ENCODE data around the gene OAF.

DNA sequence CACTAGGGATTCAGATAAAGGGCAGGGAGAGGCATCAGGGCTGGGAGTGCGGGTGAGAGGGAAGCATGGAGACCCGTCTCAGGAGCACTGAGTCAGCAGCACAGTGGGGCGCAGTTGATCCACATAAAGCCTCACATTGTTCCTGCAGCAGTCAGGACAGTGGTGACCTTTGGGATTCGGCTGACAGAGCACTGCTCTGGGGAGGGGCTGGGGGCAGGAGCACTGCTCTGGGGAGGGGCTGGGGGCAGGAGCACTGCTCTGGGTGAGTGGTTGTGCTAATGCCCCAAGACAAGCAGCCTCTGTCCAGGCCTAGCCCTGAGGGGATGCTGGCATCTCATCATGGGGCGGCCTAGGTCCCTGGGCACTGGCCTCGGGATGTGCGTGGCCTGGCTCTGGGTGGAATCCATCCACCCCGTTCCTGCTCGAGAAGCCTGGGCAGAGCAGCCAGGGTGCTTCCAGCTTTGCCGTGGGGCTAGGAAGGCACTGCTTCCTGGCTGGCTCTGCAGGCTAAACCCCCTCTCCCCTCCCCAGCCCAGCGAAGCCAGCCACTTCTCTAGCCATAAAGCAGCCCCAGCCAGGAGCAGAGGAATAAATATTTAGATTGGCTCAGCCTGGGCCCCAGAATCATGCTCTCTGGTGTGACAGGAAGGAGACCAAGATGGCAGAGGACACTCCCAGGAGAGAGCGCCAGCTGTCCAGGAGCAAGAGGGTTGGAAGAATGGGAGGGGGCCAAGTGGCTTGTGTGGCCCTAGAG, 7.3 kb downstream of the OAF start:
- TF ChIP-seq, protein P1, sequence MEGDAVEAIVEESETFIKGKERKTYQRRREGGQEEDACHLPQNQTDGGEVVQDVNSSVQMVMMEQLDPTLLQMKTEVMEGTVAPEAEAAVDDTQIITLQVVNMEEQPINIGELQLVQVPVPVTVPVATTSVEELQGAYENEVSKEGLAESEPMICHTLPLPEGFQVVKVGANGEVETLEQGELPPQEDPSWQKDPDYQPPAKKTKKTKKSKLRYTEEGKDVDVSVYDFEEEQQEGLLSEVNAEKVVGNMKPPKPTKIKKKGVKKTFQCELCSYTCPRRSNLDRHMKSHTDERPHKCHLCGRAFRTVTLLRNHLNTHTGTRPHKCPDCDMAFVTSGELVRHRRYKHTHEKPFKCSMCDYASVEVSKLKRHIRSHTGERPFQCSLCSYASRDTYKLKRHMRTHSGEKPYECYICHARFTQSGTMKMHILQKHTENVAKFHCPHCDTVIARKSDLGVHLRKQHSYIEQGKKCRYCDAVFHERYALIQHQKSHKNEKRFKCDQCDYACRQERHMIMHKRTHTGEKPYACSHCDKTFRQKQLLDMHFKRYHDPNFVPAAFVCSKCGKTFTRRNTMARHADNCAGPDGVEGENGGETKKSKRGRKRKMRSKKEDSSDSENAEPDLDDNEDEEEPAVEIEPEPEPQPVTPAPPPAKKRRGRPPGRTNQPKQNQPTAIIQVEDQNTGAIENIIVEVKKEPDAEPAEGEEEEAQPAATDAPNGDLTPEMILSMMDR (IDR thresholded peaks at IDR 0.05; ENCODE audit: insufficient read depth, low read depth, low read length): no peak
- TF ChIP-seq EZH2 (IDR thresholded peaks at IDR 0.05; ENCODE audit: insufficient read depth, low read length): no peak

Data from astrocyte (in vitro differentiated cells and primary cell).